ENCODE results near the gene ILDR2.

DNA sequence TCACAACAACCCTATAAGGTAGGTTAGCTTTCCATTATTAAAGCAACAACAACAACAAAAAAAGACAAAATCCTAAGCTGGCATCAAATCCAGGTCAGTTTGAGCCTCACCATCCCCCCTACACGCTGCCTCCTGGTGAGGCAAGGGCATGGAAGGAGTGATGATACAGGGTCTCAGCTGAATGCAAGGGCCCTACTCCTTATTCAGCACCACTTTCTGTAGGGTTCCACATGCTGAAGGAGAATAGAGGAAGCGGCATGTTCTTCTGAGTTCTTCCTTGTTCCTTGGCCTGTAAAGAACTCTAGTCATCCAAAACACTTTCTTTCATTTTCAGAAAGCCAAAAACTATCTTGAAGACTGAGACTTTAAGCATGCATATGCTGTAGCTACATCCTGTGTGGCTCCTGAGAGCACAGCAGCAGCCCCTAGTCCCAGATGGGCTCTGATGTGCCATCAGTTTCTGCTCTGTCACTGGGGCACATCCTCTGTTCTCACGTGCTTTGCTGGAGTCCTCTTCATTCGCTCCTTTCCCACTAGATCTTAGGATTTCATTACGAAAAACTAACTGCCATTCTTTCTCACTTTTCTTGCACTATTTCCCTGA is 6.2 kb downstream of the ILDR2 start:
- TF ChIP-seq RAD21 (IDR thresholded peaks at IDR 0.05; ENCODE audit: insufficient read depth, low read depth, low read length): no peak
- TF ChIP-seq, protein P1, sequence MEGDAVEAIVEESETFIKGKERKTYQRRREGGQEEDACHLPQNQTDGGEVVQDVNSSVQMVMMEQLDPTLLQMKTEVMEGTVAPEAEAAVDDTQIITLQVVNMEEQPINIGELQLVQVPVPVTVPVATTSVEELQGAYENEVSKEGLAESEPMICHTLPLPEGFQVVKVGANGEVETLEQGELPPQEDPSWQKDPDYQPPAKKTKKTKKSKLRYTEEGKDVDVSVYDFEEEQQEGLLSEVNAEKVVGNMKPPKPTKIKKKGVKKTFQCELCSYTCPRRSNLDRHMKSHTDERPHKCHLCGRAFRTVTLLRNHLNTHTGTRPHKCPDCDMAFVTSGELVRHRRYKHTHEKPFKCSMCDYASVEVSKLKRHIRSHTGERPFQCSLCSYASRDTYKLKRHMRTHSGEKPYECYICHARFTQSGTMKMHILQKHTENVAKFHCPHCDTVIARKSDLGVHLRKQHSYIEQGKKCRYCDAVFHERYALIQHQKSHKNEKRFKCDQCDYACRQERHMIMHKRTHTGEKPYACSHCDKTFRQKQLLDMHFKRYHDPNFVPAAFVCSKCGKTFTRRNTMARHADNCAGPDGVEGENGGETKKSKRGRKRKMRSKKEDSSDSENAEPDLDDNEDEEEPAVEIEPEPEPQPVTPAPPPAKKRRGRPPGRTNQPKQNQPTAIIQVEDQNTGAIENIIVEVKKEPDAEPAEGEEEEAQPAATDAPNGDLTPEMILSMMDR (IDR thresholded peaks at IDR 0.05 in 2 of 3, conservative IDR thresholded peaks at IDR 0.05 in 1 of 3; ENCODE audit: control insufficient read depth in 2 of 3, extremely low read depth in 1 of 3, insufficient read depth in 1 of 3, low read depth in 3 of 3, low read length in 3 of 3): no peak
- TF ChIP-seq, protein P2, sequence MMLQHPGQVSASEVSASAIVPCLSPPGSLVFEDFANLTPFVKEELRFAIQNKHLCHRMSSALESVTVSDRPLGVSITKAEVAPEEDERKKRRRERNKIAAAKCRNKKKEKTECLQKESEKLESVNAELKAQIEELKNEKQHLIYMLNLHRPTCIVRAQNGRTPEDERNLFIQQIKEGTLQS (IDR thresholded peaks at IDR 0.05; ENCODE audit: borderline replicate concordance, extremely low read depth, low read depth, low read length): no peak
- TF ChIP-seq CHD2 (IDR thresholded peaks at IDR 0.05; ENCODE audit: borderline replicate concordance, low read depth, low read length): no peak
- no peak for TF ChIP-seq RAD51 (IDR thresholded peaks at IDR 0.05)
- no peak for TF ChIP-seq TARDBP (IDR thresholded peaks at IDR 0.05; ENCODE audit: borderline replicate concordance)
- no peak for TF ChIP-seq EZH2 (IDR thresholded peaks at IDR 0.05; ENCODE audit: borderline replicate concordance, control insufficient read depth, low read depth, low read length)
- no peak for TF ChIP-seq MEF2A (IDR thresholded peaks at IDR 0.05; ENCODE audit: insufficient read depth, low read depth, low read length)
- no peak for TF ChIP-seq TCF12 (IDR thresholded peaks at IDR 0.05; ENCODE audit: low read depth, low read length)
